NCI-H2171 treated with DMSO at 0.1 percent for 48 hours (cell line): Measurements from ENCODE around the gene PPP6R2.

Experiments
- DNase-seq: peaks from one replicate; lab custom pipeline; 2025; lab: John Stamatoyannopoulos, UW

Gene PPP6R2

DNA sequence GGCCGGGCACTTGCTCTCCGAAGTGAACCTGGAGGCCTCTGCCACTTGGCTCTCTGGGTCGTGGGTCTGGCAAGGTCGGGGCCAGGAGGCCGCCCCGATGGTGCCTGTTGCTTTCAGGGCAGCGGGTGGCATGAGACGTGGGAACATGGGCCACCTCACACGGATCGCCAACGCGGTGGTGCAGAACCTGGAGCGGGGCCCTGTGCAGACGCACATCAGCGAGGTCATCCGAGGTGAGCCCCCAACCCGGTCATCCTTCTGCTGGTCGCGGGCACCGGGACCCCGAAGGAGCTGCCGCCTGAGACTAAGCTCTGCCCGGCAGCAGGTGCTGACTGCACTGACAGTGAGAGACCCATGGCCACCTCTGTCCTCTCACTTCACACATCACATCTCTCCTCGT, 91.7 kb downstream of the PPP6R2 start:
- DNase-seq: no peak

DNA sequence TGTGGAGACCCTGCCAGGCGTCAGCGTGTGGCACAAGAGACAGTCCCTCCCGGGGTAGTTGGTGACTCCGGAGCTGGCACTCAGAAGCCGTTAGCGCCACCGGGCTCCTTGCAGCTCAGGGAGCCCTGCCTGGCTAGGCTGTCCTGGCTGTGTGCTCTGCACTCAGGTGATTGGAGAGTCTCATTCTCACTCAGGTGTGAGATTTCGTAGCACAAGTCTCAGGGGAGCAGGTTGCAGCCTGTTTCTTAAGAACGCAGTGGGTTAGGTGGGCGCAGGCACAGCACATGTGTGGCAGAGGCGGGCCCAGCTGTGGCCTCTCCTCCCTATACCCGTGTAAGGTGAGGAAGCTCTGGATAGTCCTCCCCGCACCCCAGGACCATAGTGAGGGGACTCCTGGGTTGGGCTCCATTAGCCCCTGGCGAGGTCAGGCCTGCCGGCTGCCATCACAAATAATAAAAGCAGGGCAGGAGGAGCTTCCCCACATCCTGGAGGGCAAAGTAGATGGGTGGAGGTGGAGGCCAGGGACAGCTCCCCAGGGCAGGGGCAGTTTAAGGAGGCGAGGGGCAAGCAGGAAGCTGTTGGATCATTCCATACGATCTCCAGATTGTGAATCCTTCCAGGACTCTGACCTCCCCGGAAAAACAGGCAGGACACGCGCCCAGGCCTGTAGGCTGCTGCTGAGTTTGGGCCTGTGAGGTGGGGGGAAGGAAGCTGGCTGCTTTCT, 92.3 kb downstream of the PPP6R2 start:
- DNase-seq: no peak

DNA sequence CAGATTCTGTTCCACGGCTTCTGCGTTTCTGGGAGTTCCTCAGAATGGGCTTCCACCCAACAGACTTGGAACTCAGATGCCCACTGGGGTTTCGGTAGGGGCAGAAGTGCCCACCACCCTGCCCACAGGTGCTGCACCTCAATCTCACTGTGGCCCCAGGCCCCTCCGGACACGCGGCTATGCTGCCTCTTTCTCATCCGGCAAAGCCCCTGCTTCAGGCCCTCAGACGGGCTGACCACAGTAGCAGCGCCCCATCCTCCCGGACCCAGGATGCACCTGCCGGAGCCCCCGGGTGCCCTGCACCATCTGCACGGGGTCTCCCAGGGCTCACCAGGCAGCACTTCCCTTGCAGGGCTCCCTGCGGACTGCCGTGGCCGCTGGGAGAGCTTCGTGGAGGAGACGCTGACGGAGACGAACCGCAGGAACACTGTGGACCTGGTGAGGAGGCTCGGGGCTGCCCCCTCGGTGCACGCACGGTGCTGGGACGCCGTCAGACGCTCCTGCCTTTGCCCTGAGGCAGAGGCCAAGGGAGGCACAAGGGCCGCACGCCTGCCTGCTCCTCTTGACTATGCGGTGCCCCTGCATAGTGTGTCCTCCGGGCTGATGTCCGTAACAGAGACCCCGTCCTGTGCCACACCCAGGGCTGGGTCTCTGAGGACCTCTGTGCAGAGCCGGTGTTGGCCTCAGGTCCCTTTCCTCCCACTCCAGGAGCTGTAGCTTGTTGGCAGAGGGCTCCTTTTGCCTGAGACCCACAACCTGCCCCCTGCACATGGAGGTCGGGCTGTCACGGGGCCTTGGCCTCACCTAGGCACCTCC, 93.1 kb downstream of the PPP6R2 start:
- no peak for DNase-seq

DNA sequence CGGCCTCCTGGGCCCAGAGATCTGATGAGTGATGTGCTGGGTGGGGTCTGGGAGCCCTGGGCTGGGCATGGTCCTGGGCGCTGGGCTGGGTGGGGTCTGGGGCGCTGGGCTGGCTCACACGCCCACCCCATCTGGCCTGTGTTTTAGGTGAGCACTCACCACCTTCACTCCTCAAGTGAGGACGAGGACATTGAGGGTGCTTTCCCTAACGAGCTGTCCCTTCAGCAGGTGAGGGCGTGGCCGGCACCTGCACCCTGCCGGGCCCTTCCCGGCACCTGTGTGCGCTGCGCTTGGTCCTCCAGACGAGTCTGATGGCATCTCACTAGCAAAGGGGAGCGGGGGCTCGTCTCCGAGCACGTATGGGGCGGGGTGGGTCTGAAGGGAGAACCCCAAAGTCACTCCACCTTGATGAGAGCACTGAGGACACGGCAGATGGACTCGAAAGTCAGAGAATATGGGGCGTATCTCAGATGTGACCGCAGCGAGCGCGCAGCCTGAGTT, 93.8 kb downstream of the PPP6R2 start:
- DNase-seq: no peak

DNA sequence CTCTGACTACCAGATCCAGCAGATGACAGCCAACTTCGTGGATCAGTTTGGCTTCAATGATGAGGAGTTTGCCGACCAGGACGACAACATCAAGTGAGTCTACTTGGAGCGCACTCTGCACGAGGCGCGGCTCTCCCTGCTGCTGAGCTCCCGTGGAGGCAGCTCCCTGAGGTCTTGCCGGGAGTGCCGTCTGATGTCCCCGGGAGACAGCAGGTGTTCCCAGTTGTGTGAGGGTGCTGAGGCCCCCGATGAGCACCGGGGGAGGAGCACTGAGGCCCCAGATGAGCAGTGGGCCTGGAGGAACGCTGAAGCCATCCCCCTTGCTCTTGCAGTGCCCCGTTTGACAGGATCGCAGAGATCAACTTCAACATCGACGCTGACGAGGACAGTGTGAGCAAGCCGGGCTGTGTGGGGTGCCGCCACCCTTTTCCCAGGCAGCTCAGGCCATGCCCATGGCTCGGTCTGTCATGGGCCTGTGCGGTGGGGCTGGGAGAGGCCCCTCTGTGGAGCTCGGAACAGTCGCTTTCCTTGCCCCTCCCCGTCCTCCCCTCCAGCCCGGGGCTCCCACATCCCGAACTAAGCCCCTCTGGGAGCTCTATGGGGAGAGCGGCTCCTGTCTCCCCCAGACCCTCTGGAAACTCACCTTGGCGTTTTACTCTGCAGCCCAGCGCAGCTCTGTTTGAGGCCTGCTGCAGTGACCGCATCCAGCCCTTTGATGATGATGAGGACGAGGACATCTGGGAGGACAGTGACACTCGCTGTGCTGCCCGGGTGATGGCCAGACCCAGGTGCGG, 94.6 kb downstream of the PPP6R2 start:
- DNase-seq: no peak

DNA sequence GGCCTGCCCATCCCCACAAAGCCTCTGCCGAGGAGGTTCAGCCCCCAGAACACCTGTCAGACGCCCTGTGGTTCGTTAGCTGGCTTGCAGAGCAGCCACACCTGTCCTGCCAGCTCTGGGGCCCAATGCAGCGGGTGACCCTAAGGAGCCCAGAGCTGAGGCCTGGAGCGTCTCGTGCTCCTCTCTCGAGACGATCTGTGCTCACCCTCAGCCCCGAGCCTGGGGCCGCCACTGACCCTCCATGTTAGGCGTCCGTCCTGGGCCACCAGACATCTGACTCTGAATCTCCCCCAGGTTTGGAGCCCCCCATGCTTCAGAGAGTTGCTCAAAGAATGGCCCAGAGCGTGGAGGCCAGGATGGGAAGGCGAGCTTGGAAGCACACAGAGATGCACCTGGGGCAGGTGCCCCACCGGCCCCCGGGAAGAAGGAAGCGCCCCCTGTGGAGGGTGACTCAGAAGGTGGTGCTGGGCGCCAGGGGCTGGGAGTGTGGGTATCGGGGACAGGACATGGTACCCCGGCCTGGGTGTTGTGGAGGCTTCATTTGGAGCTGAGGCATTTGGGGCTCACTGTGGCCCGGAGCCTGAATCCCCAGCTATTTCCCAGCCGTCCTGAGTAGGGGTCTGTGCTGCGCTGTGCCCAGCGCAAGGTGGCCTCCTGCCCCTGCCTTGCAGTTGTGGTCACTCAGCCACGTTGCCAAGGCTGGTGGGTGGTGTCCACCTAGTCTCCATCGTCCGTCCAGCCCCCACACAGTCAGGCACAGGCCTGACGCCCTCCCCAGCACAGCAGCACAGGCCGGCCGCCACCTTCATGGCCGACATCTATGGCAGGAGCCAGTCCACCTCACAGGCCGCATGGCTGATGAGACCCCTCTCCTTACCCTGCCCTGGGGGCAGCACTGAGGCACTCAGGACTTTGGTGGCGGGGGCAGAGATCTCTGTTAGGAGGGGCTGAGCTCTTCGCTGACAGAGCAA, 95.5 kb downstream of the PPP6R2 start:
- DNase-seq: no peak

DNA sequence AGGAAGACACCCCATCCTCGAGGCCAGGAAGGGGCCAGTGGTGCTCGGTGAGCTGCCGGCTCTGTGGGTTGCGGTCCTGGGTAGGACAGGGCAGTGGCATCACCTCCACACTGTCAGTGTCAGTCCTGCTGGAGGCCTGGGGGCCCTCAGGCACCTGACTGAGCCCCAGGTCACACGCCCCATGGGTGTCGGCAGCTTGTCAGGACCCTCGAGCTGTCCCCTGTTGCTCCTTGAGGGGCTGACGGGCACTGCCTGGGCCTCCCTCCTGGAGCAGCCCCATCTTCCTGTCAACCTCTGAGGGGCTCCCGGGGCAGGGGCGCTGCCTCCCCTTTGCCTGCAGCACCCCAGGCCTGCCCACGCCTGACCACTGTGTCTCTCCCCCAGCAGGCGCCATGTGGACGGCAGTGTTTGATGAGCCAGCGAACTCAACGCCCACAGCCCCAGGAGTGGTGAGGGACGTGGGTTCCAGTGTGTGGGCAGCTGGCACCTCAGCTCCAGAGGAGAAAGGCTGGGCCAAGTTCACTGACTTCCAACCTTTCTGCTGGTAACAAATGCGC, 96.3 kb downstream of the PPP6R2 start:
- DNase-seq: no peak

DNA sequence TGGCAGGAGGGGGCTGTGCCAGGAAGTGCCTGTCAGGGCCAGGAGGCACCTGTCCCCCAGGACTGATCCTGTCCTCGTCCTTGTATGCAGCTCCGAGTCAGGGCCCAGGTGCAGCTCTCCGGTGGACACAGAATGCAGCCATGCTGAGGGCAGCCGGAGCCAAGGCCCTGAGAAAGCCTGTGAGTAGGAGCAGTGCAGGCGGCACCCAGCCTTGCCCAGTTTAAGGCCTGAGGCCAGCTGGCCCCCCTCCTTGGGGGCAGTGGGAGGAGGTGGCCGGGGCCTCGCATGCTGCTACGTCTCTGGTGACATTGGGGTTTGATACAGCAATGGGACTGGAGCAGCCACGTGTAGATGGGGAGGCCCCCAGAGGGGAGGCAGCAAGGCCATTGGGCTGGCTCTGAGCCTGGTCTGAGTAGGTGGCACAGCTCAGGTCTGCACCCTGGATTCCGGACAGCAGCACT, 96.8 kb downstream of the PPP6R2 start:
- DNase-seq: no peak

DNA sequence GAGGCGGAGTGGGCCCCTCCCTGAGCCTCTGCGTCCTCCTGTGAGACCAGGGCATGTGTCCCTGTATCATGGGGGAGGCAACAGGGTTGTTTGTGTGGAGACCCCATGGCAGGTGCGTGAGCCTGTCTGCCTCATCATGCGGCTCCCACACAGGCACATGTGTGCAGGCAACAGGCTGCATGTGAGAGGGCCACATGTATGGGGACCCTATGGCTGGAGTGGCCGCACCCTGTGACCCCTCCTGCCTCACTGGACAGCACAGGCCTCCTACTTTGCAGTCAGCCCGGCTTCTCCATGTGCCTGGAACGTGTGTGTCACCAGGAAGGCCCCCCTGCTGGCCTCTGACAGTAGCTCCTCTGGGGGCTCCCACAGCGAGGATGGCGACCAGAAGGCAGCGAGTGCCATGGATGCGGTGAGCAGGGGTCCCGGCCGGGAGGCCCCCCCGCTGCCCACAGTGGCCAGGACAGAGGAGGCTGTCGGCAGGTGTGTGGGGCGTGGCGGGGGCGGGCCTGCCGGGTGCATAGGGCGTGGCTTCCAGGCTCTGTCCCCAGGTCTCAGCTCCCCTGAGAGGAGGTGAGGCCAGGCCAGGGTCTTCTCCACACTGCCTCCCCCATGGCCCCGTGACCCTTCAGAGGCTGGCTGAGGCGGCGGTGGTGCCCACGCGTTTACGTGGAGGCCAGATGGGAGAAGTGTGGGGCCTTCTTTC, 97.6 kb downstream of the PPP6R2 start:
- no peak for DNase-seq

DNA sequence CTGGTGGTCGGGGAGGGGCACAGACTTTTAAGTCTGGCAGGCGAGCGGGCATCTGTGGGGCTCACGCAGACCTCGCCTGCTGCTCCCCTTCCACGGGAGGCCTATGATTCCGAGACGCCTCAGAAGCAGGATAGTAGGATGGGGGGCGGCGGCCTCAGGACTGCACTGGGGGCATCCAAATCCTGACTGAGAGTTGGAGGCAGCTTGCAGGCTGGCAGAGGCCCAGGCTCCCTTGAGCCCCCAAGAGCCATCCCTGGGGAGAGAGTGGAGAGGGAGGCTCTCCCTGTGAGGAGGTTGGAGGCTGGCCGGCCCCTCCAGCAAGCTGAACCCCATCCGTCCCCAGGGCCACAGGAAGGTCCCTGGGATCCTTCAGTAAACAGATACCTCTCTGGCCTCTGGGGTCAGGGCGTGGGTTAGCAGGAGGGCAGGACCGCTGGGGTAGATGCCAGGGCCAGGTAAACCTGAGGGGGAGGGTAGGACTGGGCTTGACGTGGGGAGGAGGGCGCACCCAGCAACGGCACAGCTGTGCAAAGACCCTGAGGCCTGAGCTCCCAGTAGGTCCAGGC, 98.4 kb downstream of the PPP6R2 start:
- DNase-seq: no peak

DNA sequence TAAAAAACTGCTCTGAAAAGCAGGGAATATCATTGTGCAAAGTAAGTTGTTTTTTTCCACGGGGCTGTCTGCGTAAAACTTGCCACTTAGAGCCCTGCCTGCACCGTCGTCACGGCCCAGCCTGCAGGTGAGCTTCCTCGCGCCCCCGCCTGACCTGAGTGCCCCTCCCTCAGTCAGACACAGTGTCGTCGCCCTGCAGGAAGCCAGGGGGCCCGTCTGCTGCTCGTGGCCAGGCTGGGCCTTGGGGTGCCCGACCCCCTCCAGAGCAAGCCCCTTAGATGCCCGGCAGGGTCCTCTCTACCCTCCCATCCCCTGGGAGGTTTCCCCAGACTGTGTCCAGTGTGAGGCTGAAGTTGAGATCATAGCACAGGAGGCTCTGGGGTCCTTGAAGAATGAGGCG, 100.1 kb downstream of the PPP6R2 start:
- DNase-seq: no peak

DNA sequence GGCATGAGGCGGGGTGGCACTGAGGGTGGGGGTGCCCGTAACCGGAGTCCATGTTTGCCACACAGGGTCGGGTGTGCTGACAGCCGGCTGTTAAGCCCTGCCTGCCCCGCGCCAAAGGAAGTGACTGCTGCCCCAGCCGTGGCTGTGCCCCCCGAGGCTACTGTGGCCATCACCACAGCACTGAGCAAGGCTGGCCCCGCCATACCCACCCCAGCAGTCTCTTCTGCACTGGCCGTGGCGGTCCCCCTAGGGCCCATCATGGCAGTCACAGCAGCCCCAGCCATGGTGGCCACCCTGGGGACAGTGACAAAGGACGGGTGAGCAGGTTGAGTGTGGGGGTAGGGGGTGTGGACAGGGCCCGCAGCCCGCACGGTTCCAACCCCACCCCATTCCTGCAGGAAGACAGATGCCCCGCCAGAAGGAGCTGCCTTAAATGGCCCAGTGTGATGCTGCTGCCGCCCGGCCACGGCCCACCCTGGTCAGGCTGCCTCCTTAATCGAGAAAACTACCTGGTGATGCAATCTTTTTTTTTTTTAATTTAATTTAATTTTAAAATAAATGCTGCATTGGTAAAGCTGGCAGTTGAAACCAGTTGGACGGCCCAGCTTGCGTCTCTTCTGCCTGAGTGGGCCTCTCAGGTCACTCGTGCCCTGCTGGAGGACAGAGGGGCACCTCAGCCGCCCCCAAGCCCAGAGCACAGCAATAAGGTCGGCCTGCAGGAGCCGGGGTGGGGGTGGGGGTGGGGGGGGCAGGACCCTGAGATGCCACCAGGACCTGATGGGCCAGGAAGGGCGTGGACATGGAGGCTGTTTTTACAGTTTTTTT, 100.9 kb downstream of the PPP6R2 start:
- no peak for DNase-seq

DNA sequence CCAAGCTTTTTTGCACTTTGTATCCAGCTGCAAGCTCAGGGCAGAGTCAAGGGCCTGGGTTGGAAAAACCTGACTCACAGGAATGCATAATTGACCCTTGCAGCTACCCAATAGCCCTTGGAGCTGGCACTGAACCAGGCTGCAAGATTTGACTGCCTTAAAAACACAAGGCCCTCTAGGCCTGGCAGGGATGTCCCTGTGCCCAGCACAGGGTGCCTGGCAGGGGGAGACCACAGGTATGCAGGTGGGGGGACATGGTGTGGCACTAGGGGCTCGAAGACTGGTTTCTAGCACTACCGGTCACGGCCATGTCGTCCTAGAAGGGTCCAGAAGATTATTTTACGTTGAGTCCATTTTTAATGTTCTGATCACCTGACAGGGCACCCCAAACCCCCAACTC, 101.5 kb downstream of the PPP6R2 start:
- no peak for DNase-seq

DNA sequence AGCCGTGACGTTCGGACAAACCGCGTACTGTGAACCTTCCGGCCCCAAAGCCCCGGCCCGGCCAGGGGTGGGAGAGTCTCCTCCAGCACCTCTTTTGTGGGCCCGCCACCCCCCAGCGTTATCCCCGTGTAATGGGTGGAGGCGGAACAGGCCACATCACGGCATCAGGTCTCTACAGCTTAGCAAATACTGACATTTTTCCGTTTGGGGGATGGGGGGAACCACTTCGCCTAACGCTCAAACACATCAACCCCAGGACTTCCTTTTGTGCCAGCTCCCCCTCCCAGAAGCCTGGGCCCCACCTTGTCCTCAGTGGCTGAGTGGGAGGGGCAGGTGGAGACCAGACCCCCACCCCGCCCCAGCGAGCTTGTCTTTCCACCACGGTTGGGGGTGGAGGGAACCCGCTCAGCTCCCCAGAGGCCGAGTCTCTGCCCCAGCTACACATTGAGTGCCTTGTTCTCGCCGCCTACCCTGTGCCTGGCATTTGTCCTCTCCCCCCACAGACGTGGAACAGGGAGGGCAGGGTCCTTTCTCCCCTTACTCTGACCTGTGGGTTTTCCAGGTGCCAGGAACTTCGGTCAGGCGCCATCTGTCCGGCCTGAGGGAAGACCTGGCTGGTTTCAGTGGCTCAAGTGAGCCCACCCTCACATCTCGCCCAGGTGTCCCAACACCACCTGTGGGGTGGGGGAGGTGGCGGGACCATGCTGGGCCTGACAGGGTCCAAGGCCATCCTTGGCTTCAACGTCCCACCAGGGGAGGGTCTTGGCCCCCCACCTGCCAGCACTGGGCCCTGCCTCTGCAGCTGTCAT, 102.1 kb downstream of the PPP6R2 start:
- DNase-seq: no peak

DNA sequence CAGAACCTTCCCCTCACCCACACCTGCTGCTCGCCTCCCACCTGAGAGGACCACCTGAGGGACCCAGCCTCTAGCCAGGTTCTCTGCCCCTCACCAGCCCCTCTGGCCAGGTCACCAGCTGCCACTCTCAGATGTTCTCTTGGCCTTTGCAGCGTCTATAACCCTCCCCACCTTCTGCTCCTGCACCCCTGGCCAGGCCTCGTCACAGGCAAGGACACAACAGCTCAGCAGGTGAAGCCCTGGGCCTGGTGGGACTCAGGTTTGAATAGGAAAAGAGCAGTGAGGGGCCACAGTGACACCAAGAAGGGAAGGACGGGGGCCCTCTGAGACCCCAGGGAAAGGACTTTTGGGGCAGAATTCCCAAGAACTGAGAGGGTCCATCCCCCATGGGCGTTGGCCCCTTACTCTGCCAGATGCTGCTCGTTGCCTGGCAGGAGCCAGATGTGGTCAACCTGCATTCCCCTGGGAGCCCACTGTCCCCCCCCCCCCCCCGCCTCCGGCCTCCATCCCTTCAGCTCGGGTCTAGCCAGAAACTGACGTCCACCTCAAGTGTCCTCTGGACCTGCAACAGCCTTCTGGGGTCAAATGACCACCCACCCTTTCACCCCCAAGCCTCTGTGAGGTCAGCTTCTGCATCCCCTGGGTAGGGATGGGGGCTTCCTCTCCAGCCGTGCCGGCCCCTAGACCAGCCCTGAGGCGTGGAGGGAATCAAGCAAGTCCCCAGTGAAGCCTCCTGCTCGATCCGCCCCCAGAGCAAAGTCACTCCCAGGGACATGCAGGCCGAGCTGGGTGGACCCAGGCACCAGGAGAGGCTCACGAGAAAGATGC, 103.0 kb downstream of the PPP6R2 start:
- DNase-seq: no peak

DNA sequence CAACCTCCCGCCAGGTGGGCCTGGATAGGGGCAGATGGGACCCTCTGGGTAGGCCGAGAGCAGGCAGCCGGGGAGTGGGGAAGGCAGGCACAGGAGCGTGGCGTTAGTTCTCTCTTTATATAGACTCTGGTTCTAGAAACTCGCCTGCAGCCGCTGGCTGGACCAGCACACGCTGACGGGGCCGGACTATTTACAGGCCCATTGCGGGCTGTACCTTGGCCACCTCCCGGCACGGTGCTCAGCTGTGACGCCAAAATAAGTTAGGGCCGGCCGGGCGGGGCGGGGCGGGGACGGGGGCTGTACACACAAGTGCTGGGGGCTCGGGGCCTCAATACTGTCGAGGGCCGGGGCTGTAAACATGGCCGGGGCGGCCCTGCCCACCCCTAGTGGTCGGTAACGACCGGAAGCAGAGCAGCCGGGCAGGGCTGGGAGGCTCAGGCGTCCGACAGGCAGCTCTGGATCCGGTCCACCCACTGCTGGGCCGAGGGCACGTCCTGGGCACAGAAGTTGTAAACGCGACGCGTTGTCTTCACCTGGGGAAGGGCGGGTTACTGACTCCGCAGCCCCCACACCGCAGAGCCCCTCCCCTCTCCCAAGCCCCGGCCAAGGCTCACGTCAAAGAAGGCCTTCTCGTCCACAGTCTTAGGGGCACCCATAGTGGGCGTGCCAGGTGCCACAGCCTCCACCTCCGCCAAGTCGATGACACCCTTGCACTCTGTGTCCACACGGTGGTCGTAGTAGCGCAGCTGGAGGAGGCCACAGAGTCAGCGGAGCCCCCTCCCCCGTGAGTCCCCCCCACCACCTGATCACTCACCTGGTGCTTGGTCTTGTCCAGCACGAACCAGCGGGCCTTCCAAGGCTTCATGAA, 103.8 kb downstream of the PPP6R2 start:
- no peak for DNase-seq
